Choroid plexus epithelial cell (primary cell): ENCODE results near the gene ERP44.
A peak's percentile ranks its signal among the peaks of the same experiment; 100 is the strongest.

Experiments used
- DNase-seq: peaks from one replicate; pipeline ENCODE4 v3.0.0-alpha.2; 2010; ENCODE audit warnings: low read depth
- H3K4me3 ChIP-seq: 2 replicates; pipeline ENCODE4 v1.5.1; 2011; ENCODE audit warnings: low read depth, mild to moderate bottlenecking, control low read depth, low read length, moderate library complexity
- TF ChIP-seq, protein P1 (sequence below): conservative IDR thresholded peaks from 2 replicates; pipeline ENCODE4 v1.5.1; 2011; ENCODE audit warnings: low read depth, mild to moderate bottlenecking, control low read depth, inconsistent platforms, low read length, moderate library complexity

ERP44 gene

DNA sequence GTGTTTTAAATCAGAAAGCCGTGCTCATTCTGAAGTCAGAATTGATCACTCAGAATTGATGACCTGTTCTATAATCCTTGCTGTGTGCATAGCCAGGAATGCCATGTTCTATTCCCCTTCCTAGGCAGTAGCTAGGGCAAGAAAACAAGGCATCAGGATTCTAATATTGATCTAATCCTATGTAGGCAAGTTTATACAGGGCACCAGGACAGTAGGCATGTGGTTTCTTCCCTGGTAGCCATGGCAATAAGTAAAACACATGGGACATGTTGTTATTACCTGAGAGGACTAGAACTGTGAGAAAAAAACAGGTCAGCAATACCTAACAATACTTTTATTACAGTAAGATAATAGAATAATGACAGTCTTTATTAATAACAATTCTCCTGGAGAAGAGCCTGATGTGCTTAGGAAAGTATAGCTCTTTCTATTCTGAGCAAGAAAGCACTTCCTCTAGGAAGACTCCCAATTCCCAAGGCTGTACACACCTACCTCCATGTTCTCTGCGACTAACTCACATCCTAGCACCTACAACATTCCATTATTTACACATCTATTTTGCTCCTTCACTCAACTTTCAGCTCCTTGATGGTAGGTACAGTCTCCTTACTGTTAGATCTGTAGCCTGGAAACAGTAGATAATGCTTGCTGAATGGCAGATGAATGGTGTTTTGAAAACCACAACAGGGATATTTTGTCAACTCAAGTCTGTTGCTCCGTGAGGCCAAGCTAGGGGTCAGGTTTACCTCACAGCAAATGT, 121.6 kb downstream of the ERP44 start:
- DNase-seq: no peak
- H3K4me3 ChIP-seq: no peak overlapping the region
- TF ChIP-seq, protein P1, sequence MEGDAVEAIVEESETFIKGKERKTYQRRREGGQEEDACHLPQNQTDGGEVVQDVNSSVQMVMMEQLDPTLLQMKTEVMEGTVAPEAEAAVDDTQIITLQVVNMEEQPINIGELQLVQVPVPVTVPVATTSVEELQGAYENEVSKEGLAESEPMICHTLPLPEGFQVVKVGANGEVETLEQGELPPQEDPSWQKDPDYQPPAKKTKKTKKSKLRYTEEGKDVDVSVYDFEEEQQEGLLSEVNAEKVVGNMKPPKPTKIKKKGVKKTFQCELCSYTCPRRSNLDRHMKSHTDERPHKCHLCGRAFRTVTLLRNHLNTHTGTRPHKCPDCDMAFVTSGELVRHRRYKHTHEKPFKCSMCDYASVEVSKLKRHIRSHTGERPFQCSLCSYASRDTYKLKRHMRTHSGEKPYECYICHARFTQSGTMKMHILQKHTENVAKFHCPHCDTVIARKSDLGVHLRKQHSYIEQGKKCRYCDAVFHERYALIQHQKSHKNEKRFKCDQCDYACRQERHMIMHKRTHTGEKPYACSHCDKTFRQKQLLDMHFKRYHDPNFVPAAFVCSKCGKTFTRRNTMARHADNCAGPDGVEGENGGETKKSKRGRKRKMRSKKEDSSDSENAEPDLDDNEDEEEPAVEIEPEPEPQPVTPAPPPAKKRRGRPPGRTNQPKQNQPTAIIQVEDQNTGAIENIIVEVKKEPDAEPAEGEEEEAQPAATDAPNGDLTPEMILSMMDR: no peak

DNA sequence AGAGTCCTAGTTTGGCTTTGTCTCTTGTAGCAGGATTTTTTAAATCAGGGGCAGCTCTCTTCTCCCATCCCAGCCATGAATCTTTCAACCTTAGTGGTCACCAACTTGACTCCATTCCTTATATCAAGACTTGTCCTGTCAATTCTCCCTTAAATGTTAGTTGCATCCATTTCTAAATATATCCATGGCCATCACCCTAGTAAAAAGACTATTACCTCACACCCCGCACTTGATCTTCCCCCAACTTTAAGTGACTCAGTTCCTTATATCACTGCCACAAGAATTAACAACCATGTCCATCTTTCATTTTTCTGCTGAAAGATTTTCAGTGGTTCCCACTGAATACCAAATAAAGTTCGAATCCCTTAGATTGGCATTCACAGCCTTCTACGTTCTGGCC, 125.3 kb downstream of the ERP44 start:
- DNase-seq: no peak
- no peak overlapping the region for H3K4me3 ChIP-seq

DNA sequence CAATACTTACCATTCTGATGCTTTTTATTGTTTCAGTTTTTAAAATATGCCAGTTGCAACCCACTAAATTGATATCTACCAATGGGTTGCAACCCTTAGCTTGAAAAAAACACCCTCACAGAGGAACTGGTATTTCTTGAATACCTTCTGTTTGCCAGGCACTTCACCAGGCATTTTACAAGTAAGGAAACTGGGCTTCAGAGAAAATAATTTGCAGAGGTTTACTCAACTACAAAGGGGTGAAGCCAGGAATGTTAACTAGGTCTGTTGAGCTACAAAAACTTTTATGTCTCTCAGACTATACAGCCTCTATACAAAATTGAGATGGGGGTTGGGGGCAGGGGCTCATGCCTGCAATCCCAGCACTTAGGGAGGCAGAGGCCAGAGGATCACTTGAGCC, 127.4 kb downstream of the ERP44 start:
- TF ChIP-seq, protein P1: no peak
- DNase-seq: no peak
- no peak overlapping the region for H3K4me3 ChIP-seq

More for the DNA sequence above, 125.3 kb downstream of the ERP44 start:
- TF ChIP-seq, protein P1: no peak

DNA sequence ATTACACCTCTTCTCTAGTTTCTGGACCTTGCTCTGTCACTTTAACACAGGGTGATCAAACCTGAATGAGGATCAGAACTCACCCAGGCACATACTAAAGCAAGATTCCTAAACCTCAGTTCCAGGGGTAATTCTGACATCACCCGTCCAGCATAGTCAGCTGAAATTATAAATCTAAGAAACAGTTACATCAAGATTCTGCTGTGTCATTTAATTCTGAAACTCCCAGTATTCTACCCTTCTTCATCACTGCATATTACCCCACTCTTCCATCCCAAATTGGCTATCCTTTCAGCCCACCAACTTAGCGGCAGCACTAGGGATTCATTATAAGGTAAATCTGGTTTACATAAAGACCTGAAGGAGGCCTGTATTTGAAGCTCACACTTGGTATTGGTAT, 128.3 kb downstream of the ERP44 start:
- TF ChIP-seq, protein P1: no peak
- no peak for DNase-seq
- no peak overlapping the region for H3K4me3 ChIP-seq

DNA sequence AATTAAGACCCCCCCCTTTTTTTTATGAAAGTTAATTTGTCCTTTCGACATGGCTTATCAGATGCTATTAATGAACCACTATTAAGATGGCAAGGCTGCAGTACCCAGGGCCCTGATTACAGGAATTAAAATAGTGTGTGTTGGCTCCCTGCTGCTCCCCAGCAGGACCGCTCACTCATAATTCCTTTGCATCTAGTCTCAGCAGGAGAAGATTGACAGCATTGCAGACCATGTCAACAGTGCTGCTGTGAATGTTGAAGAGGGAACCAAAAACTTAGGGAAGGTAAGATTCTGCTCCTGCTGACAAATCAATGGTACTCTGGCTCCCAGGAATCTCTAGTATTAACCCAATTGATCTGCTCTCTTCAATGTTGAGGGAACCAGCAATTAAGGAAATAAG, 131.3 kb downstream of the ERP44 start:
- H3K4me3 ChIP-seq: no peak overlapping the region
- TF ChIP-seq, protein P1: no peak
- DNase-seq: no peak

DNA sequence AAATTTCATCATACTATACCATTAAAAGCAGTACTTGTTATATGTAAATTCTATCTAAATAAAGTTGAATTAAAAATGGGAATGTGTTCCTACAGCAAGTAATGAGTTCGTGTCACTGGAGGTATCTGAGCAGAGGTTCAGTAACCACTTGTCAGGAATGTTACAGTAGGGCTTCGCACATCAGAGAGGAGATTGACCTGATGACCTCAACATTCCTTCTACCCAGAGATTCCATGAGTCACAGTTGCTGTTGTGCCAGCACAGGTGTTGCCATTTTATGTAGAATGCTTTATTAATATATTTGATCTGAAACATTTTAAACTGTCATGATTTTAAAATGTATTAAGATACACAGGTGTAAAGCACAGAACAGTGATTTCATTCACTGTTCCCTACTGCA, 132.1 kb downstream of the ERP44 start:
- peak; percentile 55 for DNase-seq

More for the DNA sequence above, 132.1 kb downstream of the ERP44 start:
- TF ChIP-seq, protein P1: no peak
- H3K4me3 ChIP-seq: no peak overlapping the region
